ENCODE measurements around the gene UBB.

DNA sequence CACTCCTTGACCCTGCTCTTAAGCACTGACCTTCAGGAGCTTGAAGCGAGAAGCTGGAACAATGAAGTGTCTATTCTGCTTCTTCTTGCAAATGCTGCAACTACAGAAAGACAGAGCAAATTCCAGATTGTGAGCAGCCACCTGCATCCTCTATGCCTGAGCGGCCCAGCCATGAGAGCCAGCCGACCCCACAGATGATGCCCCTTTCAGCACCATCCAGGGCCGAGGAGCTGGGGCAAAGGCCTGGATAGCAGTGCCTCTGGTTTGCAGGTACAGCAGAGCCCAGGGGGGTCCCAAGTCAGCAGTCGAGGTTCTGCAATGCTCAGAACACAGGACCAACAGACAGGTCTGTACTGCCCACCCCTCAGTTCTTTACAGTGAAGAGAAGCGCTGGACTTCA, 32.3 kb upstream of the UBB start:
- no peak for TF ChIP-seq POLR2A (IDR thresholded peaks at IDR 0.05)
- TF ChIP-seq, protein P1, sequence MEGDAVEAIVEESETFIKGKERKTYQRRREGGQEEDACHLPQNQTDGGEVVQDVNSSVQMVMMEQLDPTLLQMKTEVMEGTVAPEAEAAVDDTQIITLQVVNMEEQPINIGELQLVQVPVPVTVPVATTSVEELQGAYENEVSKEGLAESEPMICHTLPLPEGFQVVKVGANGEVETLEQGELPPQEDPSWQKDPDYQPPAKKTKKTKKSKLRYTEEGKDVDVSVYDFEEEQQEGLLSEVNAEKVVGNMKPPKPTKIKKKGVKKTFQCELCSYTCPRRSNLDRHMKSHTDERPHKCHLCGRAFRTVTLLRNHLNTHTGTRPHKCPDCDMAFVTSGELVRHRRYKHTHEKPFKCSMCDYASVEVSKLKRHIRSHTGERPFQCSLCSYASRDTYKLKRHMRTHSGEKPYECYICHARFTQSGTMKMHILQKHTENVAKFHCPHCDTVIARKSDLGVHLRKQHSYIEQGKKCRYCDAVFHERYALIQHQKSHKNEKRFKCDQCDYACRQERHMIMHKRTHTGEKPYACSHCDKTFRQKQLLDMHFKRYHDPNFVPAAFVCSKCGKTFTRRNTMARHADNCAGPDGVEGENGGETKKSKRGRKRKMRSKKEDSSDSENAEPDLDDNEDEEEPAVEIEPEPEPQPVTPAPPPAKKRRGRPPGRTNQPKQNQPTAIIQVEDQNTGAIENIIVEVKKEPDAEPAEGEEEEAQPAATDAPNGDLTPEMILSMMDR (IDR thresholded peaks at IDR 0.05), result no peak
- no peak for TF ChIP-seq POLR2AphosphoS5 (IDR thresholded peaks at IDR 0.05; ENCODE audit: insufficient read depth in 1 of 2, low read depth in 1 of 2)

Measured in vagina (tissue), 2 donors.